A549 (cell line): ENCODE measurements around the gene STAP2. TPM values are rescaled to one million over a fixed set of nuclear protein-coding genes. Genes with fewer than 3 reads are reported as not detected.

Experiments used
- ATAC-seq, 2 experiments: fragments of 200-7000 bp in 1 of 2; fragments of >200 bp in 1 of 2; cut with Nextera tagmentation in 1 of 2; cut with Tn5 transposase in 1 of 2; 3 replicates each; pipeline versions ENCODE4 v1.8.0 to v1.9.1; 2018 to 2020; ENCODE audit warnings: mild to moderate bottlenecking in 1 of 2, moderate library complexity in 1 of 2
- CTCF ChIA-PET: fragments of 300-600 bp; sonication (Branson Sonifier 250); formaldehyde crosslinking; extraction: SDS; loops from one replicate; lab custom pipeline; 2021; ENCODE audit warnings: antibody characterized with exemption, inconsistent platforms; lab: Yijun Ruan, JAX
- POLR2A ChIA-PET: fragments of 350-600 bp; formaldehyde crosslinking; extraction: SDS; loops from one replicate; lab custom pipeline; 2021; ENCODE audit warnings: antibody characterized with exemption, inconsistent platforms; lab: Yijun Ruan, JAX
- DNase-seq, 2 experiments: peaks; one replicate each; pipeline versions ENCODE4 v3.0.0 to v3.0.0-alpha.2; 2011 to 2016; ENCODE audit warnings: low read depth in 1 of 2, low spot score in 1 of 2
- FAIRE-seq: peaks from 2 replicates; lab custom pipeline; 2011; peaks lifted over from hg19 to GRCh38; lab: Jason Lieb, UNC
- H3K27ac ChIP-seq, 2 experiments: fragments of >200 bp; sonication (Bioruptor Twin); formaldehyde crosslinking; 3 replicates each; pipeline ENCODE4 v1.5.1; 2016 to 2017
- H3K4me1 ChIP-seq: fragments of >200 bp; sonication (Bioruptor Twin); formaldehyde crosslinking; 3 replicates; pipeline ENCODE4 v1.6.1; 2016
- H3K4me2 ChIP-seq: fragments of >200 bp; sonication (Bioruptor Twin); formaldehyde crosslinking; 3 replicates; pipeline ENCODE4 v1.6.1; 2016
- H3K4me3 ChIP-seq: fragments of >200 bp; sonication (Bioruptor Twin); formaldehyde crosslinking; 3 replicates; pipeline ENCODE4 v1.5.1; 2016
- H3K9me3 ChIP-seq: fragments of >200 bp; sonication (Bioruptor Twin); formaldehyde crosslinking; 3 replicates; pipeline ENCODE4 v1.6.1; 2016
- ATOH8 ChIP-seq: fragments of 250-450 bp; sonication (Bioruptor Pico); IDR thresholded peaks from 2 replicates; pipeline ENCODE4 v1.5.0; 2020; ENCODE audit warnings: low read depth, mild to moderate bottlenecking, moderate library complexity
- BHLHE40 ChIP-seq: IDR thresholded peaks from 2 replicates; pipeline ENCODE4 v1.6.1; 2012; ENCODE audit warnings: low read depth, low read length, inconsistent platforms
- EHF ChIP-seq: fragments of 250-450 bp; sonication (Bioruptor Pico); IDR thresholded peaks from 2 replicates; pipeline ENCODE4 v1.5.0; 2020; ENCODE audit warnings: mild to moderate bottlenecking
- EP300 ChIP-seq, 2 experiments: fragments of >200 bp; sonication (Bioruptor Twin); formaldehyde crosslinking; IDR thresholded peaks; 2 replicates in 1 of 2; 3 replicates in 1 of 2; pipeline ENCODE4 v1.6.1; 2016 to 2017
- FOSL2 ChIP-seq, 2 experiments: fragments of 450-650 bp in 1 of 2; fragments of >200 bp in 1 of 2; sonication (Bioruptor Twin) in 1 of 2; formaldehyde crosslinking; IDR thresholded peaks; 2 replicates each; pipeline versions ENCODE4 v1.5.0 to v1.6.1; 2016 to 2020; ENCODE audit warnings: mild to moderate bottlenecking in 1 of 2, moderate library complexity in 1 of 2
- FOXS1 ChIP-seq: fragments of 250-450 bp; sonication (Bioruptor Pico); IDR thresholded peaks from 2 replicates; pipeline ENCODE4 v1.5.0; 2020; ENCODE audit warnings: mild to moderate bottlenecking, moderate library complexity
- GATA3 ChIP-seq: IDR thresholded peaks from 2 replicates; pipeline ENCODE4 v1.6.1; 2012; ENCODE audit warnings: borderline replicate concordance
- HMGXB4 ChIP-seq: fragments of 250-450 bp; sonication (Bioruptor Pico); IDR thresholded peaks from 2 replicates; pipeline ENCODE4 v1.5.0; 2021; ENCODE audit warnings: mild to moderate bottlenecking, moderate library complexity, borderline replicate concordance
- HOXB13 ChIP-seq: fragments of 250-450 bp; sonication (Bioruptor Pico); IDR thresholded peaks from 2 replicates; pipeline ENCODE4 v1.5.0; 2020; ENCODE audit warnings: low read depth, mild to moderate bottlenecking, moderate library complexity
- HOXB5 ChIP-seq: fragments of 250-450 bp; sonication (Bioruptor Pico); IDR thresholded peaks from 2 replicates; pipeline ENCODE4 v1.5.0; 2020; ENCODE audit warnings: mild to moderate bottlenecking, moderate library complexity
- KDM1A ChIP-seq: fragments of 200-600 bp; sonication (generic); IDR thresholded peaks from 2 replicates; pipeline ENCODE4 v1.6.1; 2016; ENCODE audit warnings: low read depth, mild to moderate bottlenecking
- MAFK ChIP-seq: fragments of 450-650 bp; IDR thresholded peaks from 2 replicates; pipeline ENCODE4 v1.6.1; 2014; ENCODE audit not compliant: partially characterized antibody
- NPAS2 ChIP-seq: fragments of 250-450 bp; sonication (Bioruptor Pico); IDR thresholded peaks from 2 replicates; pipeline ENCODE4 v1.8.0; 2022; ENCODE audit warnings: mild to moderate bottlenecking, moderate library complexity, borderline replicate concordance
- POLR2A ChIP-seq: IDR thresholded peaks from 2 replicates; pipeline ENCODE4 v1.6.1; 2012; ENCODE audit warnings: mild to moderate bottlenecking, low read length
- RAD21 ChIP-seq, 2 experiments: fragments of >200 bp in 1 of 2; sonication (Bioruptor Twin) in 1 of 2; formaldehyde crosslinking in 1 of 2; IDR thresholded peaks in 1 of 2; conservative IDR thresholded peaks in 1 of 2; 2 replicates in 1 of 2; 3 replicates in 1 of 2; pipeline ENCODE4 v1.6.1; 2012 to 2018; ENCODE audit warnings: inconsistent platforms in 1 of 2
- RNF2 ChIP-seq: fragments of 200-600 bp; sonication (generic); IDR thresholded peaks from 2 replicates; pipeline ENCODE4 v1.6.1; 2016; ENCODE audit warnings: low read depth, mild to moderate bottlenecking, antibody characterized with exemption, moderate library complexity, borderline replicate concordance
- TP53 ChIP-seq: fragments of 250-450 bp; sonication (Bioruptor Pico); IDR thresholded peaks from 2 replicates; pipeline ENCODE4 v1.5.0; 2021; ENCODE audit warnings: mild to moderate bottlenecking, moderate library complexity
- ZC3H11A ChIP-seq: fragments of 450-650 bp; IDR thresholded peaks from 2 replicates; pipeline ENCODE4 v1.6.1; 2014; ENCODE audit warnings: antibody characterized with exemption, mild to moderate bottlenecking
- ZFP36 ChIP-seq: fragments of 450-650 bp; IDR thresholded peaks from 2 replicates; pipeline ENCODE4 v1.6.1; 2014; ENCODE audit warnings: borderline replicate concordance; ENCODE audit not compliant: partially characterized antibody
- WGBS: methylation state at CpG from one replicate; pipeline ENCODE4 v1.1.6; 2017; ENCODE audit errors: missing lambda C conversion rate; 5-methylcytosine and 5-hydroxymethylcytosine counted together
- polyA plus RNA-seq, 4 experiments: library from polyadenylated mRNA; depleted of rRNA in 3 of 4; stranded (reverse); fragments of >200 nt; fragmentation: RNase III in 1 of 4; extraction: RNeasy Plus Mini Kit Qiagen cat#74134 plus additional on column Dnase treatment in 1 of 4; gene quantifications; 2 replicates in 3 of 4; 3 replicates in 1 of 4; pipeline ENCODE4 v1.2.3, GENCODE V29; 2011 to 2017
- TF ChIP-seq, protein P1 (sequence below): IDR thresholded peaks from 2 replicates; pipeline ENCODE4 v1.6.1; 2012
- TF ChIP-seq, protein P2 (sequence below): fragments of >200 bp; sonication (Bioruptor Twin); formaldehyde crosslinking; IDR thresholded peaks from 3 replicates; pipeline ENCODE4 v1.6.1; 2016
- TF ChIP-seq, protein P3 (sequence below): fragments of >200 bp; sonication (Bioruptor Twin); formaldehyde crosslinking; IDR thresholded peaks from 3 replicates; pipeline ENCODE4 v1.5.1; 2016
- TF ChIP-seq, protein P4 (sequence below): IDR thresholded peaks from 2 replicates; pipeline ENCODE4 v1.6.1; 2012

STAP2 gene
- polyA plus RNA-seq, 2 of the 4 experiments (the other 2 are of a cell fraction), result 0.19 TPM; not detected in 1

GRCh38 chr19:4305257-4305612, 33.4 kb downstream of the STAP2 start:
- ChIA-PET CTCF (interaction anchor here (1.6 kb wide), 1 partner anchor 19 kb away, joined by 3 read pairs; no protein-coding TSS in a partner anchor), POLR2A (interaction anchor here (1.6 kb wide), 1 partner anchor 38 kb away, joined by 5 read pairs; the partner anchor contains the start of gene MPND)
- DNase-seq (no peak), ATAC-seq (no peak), FAIRE-seq (no peak)
- peak overlapping the region in 1 of 2 experiments; percentile 94; a peak in 3 of 6 replicates for H3K27ac ChIP-seq
- peak overlapping the region; percentile 71 for H3K4me2 ChIP-seq
- TF ChIP-seq GATA3 (no peak), HOXB13 (CRISPR knock-in tag) (no peak), KDM1A (no peak), HOXB5 (no peak), BHLHE40 (no peak), TP53 (CRISPR knock-in tag) (no peak), FOXS1 (no peak), RNF2 (no peak), MAFK (no peak), EP300 (IDR thresholded peaks at IDR 0.05) (no peak), POLR2A (no peak), NPAS2 (CRISPR knock-in tag) (no peak), EHF (CRISPR knock-in tag) (no peak), RAD21 (conservative IDR thresholded peaks at IDR 0.05 in 1 of 2, IDR thresholded peaks at IDR 0.05 in 1 of 2) (no peak), FOSL2 (IDR thresholded peaks at IDR 0.05) (no peak), FOSL2 (CRISPR knock-in tag; IDR thresholded peaks at IDR 0.05) (no peak), ATOH8 (CRISPR knock-in tag) (no peak)
- TF ChIP-seq, protein P1, sequence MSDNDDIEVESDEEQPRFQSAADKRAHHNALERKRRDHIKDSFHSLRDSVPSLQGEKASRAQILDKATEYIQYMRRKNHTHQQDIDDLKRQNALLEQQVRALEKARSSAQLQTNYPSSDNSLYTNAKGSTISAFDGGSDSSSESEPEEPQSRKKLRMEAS, result no peak
- TF ChIP-seq, protein P2, sequence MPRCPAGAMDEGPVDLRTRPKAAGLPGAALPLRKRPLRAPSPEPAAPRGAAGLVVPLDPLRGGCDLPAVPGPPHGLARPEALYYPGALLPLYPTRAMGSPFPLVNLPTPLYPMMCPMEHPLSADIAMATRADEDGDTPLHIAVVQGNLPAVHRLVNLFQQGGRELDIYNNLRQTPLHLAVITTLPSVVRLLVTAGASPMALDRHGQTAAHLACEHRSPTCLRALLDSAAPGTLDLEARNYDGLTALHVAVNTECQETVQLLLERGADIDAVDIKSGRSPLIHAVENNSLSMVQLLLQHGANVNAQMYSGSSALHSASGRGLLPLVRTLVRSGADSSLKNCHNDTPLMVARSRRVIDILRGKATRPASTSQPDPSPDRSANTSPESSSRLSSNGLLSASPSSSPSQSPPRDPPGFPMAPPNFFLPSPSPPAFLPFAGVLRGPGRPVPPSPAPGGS, result no peak
- TF ChIP-seq, protein P3, sequence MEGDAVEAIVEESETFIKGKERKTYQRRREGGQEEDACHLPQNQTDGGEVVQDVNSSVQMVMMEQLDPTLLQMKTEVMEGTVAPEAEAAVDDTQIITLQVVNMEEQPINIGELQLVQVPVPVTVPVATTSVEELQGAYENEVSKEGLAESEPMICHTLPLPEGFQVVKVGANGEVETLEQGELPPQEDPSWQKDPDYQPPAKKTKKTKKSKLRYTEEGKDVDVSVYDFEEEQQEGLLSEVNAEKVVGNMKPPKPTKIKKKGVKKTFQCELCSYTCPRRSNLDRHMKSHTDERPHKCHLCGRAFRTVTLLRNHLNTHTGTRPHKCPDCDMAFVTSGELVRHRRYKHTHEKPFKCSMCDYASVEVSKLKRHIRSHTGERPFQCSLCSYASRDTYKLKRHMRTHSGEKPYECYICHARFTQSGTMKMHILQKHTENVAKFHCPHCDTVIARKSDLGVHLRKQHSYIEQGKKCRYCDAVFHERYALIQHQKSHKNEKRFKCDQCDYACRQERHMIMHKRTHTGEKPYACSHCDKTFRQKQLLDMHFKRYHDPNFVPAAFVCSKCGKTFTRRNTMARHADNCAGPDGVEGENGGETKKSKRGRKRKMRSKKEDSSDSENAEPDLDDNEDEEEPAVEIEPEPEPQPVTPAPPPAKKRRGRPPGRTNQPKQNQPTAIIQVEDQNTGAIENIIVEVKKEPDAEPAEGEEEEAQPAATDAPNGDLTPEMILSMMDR, result no peak
- TF ChIP-seq, protein P4, sequence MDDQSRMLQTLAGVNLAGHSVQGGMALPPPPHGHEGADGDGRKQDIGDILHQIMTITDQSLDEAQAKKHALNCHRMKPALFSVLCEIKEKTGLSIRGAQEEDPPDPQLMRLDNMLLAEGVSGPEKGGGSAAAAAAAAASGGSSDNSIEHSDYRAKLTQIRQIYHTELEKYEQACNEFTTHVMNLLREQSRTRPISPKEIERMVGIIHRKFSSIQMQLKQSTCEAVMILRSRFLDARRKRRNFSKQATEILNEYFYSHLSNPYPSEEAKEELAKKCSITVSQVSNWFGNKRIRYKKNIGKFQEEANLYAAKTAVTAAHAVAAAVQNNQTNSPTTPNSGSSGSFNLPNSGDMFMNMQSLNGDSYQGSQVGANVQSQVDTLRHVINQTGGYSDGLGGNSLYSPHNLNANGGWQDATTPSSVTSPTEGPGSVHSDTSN, result no peak
- H3K4me3 ChIP-seq, result peak overlapping the region; percentile 59; the same call in 2 of the 3 replicates
- H3K9me3 ChIP-seq, result no peaks in the 10 kb centered on the region
- WGBS, result 85% methylated on average over 6 of the region's 7 CpGs
- no peaks in the 10 kb centered on the region for H3K4me1 ChIP-seq

DNA sequence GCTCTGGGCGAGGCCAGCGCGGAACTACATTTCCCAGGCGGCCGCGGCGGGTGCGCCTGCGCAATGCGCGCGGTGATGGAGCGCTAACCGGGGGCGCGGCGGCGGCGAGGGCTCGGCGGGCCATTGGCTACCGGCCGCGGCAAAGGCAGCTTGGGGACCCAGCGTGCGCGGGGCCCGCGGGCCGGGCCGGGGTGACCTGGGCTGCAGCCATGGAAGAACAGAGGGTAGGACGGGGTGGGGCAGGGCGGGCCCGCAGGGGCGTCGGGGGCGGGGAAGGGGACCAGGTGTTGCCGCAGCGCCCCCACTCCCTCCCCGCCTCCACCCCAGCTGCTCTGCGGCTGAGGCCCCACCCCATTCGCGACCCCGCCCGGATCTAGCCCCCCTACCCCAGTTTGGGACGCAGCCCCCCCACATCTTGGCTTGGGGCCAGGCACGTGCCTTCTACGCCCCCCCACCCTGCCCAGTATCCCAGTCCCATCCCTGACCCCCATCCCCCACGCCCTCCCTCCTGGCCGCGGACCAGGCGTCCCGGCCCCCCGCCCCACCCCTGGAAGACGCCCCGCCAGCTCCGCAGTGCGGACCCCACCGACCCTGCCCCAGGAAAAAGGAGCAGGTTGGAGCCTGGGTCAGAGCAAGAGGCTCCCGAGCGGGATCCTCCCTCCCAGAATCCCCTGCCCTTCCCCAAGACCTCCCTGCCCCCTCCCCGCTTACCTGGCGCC, 33.9 kb downstream of the STAP2 start, which contains the start of gene FSD1:
Gene FSD1, plus strand, starts transcription at position 61 of the 719 bp plus-strand sequence. Its CDS starts 149 bp downstream, at position 210.
- Histone ChIP-seq H3K4me2 (peak within 1 kb of the TSS; percentile 71), H3K4me3 (peak within 1 kb of the TSS; percentile 59), H3K4me1 (no peaks in the 10 kb centered on the region), H3K27ac (peak within 1 kb of the TSS; percentile 66 to 94), H3K9me3 (no peaks in the 10 kb centered on the region)
- peak; percentile 94 to 96 for ATAC-seq
- FAIRE-seq, result no peak
- 60% methylated on average over 2 of the region's 63 CpGs for WGBS
- DNase-seq, result peak; percentile 52 to 89
- TF ChIP-seq, protein P2, result no peak
- TF ChIP-seq HMGXB4, result no peak
- TF ChIP-seq ZC3H11A, result no peak
- TF ChIP-seq ZFP36, result no peak
- TF ChIP-seq RNF2, result no peak
- ChIA-PET CTCF (interaction anchor here (1.0 kb wide), 1 partner anchor 48 kb away, joined by 3 read pairs; no protein-coding TSS in a partner anchor), POLR2A (no interaction called here)
